ENCODE results near the gene PFDN6. TPM values are rescaled to one million over a fixed set of nuclear protein-coding genes. Genes with fewer than 3 reads are reported as not detected.

PFDN6 gene
- 29.2 and 41.0 TPM in 2 replicates for total RNA-seq

DNA sequence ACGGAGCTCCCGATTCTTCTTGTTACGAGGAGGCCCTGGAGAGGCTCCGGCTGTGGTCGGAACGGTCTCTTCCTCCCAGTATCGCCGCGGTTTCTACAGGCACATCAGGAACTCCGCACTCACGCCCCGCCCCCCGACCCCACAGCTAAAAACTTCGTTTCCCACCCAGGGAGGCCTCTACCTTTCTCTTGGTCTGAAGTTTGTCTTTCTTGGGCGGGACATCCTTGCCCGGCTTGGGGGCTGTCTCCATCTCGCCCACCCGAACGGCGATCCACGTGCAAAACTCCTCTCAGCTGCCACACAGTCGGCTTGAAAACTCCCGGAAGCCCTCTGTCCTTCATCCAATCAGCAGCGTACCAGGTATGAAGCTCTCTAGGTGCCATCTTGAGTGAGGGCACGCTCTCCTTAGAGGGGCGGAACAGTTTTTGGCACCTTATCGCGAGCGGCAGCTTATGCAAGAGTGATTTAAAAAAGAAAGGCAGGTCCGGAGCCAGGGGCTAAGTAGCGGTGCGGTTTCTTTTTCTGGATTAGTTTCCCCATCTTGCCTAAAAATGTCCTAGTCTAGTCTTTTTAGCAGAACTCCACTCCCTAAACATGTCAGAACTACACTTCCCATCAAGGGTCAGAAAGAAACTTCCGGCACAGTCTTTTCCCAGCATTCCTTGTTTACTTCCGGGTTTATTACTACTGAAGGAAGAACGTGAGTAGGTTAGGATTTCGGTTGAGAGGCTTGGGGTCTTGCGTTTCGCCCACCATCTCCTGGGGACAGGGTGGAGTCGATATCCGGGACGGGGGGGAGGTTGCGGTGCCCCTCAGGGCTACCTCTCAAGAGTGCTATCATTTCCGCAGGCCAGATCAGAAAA lies at the start of gene PFDN6, which contains the start of gene WDR46:
Gene PFDN6 (plus strand): TSS at position 681 of the 863 bp plus-strand sequence. CDS start 256 bp downstream, outside the sequence.
Gene WDR46 (minus strand): TSS at position 319 of the 863 bp plus-strand sequence. CDS start 69 bp downstream, at position 250.

DNA sequence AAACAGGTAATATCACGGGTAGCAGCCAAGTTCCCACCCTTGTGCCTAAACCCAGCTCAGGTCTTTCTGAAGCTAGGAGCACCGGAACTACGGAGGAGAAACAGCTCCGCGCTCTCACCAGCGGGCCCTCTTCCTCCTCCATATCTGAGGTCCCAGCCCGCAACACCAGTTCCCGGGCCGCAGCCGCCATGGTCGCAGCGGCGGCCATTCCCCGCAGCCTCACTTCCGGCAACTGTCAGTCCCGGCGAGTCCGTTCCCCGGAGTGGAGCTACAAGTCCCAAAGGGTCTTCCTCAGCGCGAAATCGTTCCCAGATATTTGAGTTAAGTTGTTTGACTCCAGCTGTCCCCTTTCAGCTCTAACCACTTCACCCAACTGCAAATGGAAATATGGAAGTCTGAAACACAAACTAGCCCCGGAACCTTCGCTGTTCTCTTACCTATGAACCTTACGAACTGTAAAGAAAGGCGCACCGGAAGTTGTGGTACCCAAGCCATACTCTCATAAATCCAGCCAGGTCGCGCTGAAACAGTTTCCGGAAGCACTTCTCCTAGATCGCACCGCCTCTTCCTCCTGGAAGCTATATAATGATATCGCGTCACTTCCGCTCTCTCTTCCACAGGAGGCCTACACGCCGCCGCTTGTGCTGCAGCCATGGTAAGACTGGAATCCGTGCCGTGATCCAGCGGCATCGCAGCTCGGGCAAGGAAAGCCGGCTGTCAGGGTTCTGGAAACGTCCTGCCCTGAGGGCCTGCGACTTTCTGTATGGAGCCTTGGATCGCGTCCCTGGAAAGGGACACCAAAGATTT lies 17.7 kb upstream of the PFDN6 start, which contains the start of the genes RPS18 and VPS52:
Gene RPS18 (plus strand): TSS at position 608 of the 807 bp plus-strand sequence. CDS start 45 bp downstream, at position 653.
Gene VPS52 (minus strand): TSS at position 409 of the 807 bp plus-strand sequence. CDS start 201 bp downstream, at position 208.

DNA sequence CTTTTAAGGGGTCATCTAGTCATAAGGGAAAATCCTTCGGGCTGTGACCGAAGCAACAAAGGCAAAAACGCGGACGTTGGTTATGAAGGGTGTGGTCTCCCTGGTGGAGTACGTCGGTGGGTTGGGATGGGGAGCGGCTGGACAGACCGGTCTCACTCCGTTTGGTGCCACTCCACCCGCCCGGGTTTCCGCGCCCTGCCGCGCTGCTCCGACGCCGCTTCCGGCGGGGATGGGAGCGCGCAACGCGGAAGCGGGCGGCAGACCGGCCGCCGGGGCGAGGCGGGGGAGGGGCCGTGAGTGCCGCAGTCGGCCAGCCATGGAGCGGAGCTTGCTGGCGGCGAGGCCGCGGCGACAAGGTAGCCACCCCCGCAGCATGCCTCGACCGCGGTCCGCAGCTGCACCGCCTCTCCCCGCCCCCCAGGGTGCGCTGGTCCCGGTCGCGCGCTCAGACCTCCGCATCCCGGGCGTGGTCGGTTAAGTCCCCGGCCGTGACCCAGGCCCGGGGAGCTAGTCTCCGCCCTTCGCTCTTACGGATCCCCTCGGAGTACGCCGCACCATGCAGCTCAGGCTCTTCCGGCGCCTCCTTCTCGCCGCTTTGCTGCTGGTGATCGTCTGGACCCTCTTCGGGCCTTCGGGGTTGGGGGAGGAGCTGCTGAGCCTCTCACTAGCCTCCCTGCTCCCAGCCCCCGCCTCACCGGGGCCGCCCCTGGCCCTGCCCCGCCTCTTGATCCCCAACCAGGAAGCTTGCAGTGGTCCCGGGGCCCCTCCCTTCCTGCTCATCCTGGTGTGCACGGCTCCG lies 12.3 kb upstream of the PFDN6 start, which contains the start of gene B3GALT4:
Gene B3GALT4 (plus strand): TSS at position 260 of the 799 bp plus-strand sequence. CDS start 297 bp downstream, at position 557.

DNA sequence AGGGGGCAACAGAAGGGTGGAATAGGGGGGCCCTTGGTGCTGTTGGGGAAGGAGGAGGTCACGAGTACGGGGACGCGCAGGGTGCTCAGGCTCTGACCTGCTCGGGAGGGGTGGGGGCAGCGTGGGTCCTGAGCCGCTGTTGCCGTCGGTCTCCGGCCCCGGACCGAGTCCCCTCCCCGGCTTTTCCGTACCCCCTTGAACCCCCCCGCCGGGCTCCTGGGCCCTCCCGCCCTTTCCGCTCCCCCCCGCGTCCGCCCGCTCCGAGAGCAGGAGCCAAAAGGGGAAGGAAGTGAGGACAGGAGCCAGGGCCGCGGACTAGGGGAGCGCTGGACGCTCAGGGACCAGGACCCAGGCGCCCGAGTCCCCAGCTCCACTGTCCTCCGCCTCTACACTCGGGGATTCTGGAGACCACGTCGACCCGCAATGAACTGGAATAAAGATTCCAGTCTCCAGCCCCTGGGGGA lies 9.4 kb downstream of the PFDN6 start, which contains the start of gene RGL2:
Gene RGL2 (minus strand): TSS at position 170 of the 464 bp plus-strand sequence. CDS start 332 bp downstream, outside the sequence.

DNA sequence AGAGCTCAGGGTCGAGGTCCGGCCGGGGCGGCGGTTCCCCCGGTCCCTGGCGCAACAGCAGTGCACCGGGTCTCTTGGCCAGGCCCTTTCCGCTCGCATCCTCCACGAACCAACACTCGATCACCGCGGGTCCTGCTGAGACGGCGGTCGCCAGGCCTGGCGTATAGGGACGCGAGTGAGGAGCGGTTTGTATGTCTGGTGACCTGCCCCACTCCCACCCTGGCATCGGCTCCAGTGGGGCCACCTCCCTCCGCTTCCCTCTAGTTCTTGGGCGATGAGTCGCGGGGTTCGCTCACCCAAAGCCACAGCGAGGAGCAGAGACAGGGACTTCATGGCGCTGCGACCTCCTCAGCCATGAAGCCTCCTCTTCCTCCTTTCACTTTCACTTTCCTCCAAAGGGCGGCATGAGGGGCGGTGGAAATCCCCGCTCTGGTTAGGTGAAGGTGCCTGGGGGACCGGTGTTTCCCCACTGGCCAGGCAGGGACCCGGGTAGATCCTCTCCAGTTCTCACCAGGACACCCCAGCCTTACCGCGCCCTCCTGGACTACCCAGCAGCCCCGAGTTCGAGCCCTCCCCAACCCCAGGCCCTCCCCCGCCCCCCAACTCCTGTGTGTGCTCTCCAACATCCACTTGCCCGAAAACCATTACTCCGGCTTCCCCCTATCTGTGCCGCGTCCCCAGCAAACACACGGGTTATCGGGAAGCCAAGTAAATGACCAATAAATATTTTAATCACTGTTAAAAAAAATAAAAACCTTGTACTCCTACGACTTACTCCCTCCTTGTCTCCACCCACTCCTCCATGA lies 24.5 kb downstream of the PFDN6 start, which contains the start of gene TAPBP:
Gene TAPBP (minus strand): TSS at position 370 of the 806 bp plus-strand sequence. CDS start 37 bp downstream, at position 333.

DNA sequence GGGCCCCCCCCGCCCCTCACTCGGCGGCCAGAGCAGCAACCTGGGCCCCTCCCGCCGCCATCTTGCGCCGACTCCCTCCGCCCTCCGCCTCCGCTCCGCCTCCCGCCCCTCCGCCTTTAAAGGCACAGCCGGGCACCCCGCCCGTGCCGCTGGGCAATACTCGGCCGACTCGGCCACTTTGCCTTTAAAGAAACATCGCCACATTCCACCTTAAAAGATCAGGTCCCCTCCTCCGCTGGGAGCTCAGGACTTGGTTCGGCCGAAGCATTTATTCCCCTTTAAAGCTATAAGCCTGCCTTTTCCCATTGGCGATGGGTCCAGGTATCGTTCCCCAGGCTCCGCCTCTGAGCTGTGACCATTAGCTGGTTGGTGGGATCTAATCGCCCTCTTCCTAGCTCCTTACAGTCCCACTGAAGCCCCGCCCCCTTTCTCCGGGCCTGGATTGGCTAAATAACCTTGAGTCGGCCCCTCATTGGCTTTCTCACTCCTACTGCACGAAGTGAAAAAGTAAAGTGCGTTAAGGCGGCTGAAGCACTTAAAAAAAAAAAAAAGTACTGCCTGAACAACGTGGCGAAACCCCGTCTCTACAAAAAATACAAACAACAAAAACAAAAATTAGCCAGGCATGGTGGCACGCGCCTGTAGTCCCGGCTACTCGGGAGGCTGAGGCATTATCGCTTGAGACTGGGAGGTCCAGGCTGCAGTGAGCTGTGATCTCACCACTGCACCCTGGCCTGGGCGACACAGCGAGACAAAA lies 28.4 kb downstream of the PFDN6 start, which contains the start of gene ZBTB22:
Gene ZBTB22 (minus strand): TSS at position 76 of the 757 bp plus-strand sequence. CDS start 828 bp downstream, outside the sequence.

Other genes starting within 250 kb of the PFDN6 start
- gene HLA-DPA1, start 216.0 kb upstream of the PFDN6 start, total RNA-seq: 0.30 TPM in 1 of 2 replicates, not detected in the other
- 2.4 TPM in 1 of 2 replicates, not detected in the other for gene HLA-DPB1, start 213.6 kb upstream of the PFDN6 start, total RNA-seq
- gene COL11A2, start 97.1 kb upstream of the PFDN6 start, total RNA-seq: 0.30 and 0.37 TPM in 2 replicates
- gene RXRB, start 88.9 kb upstream of the PFDN6 start, total RNA-seq: 22.9 and 27.8 TPM in 2 replicates
- 162 and 171 TPM in 2 replicates for gene SLC39A7, start 88.7 kb upstream of the PFDN6 start, total RNA-seq
- 1.8 and 4.5 TPM in 2 replicates for gene HSD17B8, start 84.9 kb upstream of the PFDN6 start, total RNA-seq
- 23.8 and 26.4 TPM in 2 replicates for gene RING1, start 81.1 kb upstream of the PFDN6 start, total RNA-seq
- 32.4 and 33.9 TPM in 2 replicates for gene VPS52, start 17.7 kb upstream of the PFDN6 start, total RNA-seq
- 1,202 and 4,104 TPM in 2 replicates for gene RPS18, start 17.5 kb upstream of the PFDN6 start, total RNA-seq
- 2.3 and 4.2 TPM in 2 replicates for gene B3GALT4, start 12.5 kb upstream of the PFDN6 start, total RNA-seq
- gene WDR46, start 362 bp upstream of the PFDN6 start, total RNA-seq: 64.0 and 111 TPM in 2 replicates
- 18.7 and 30.7 TPM in 2 replicates for gene RGL2, start 9.3 kb downstream of the PFDN6 start, total RNA-seq
- gene TAPBP, start 24.5 kb downstream of the PFDN6 start, total RNA-seq: 69.8 and 119 TPM in 2 replicates
- 19.4 and 21.1 TPM in 2 replicates for gene ZBTB22, start 28.1 kb downstream of the PFDN6 start, total RNA-seq
- gene DAXX, start 33.4 kb downstream of the PFDN6 start, total RNA-seq: 45.7 and 84.3 TPM in 2 replicates
- gene KIFC1, start 102.2 kb downstream of the PFDN6 start, total RNA-seq: 1.2 and 11.2 TPM in 2 replicates
- gene PHF1, start 121.4 kb downstream of the PFDN6 start, total RNA-seq: 25.7 and 27.9 TPM in 2 replicates
- 84.6 and 90.6 TPM in 2 replicates for gene CUTA, start 128.5 kb downstream of the PFDN6 start, total RNA-seq
- gene SYNGAP1, start 130.5 kb downstream of the PFDN6 start, total RNA-seq: 3.9 and 10.1 TPM in 2 replicates
- 3.9 and 8.0 TPM in 2 replicates for gene ZBTB9, start 165.0 kb downstream of the PFDN6 start, total RNA-seq